Suprapubic skin (tissue), 3 donors: Measurements from ENCODE around the gene NPIPA7.
"Not testable (repeated sequence)": the region's sequence is repeated elsewhere in the genome, so short reads cannot be mapped to it uniquely, and the experiment has no call there.

Source experiments
- EP300 ChIP-seq: sonication (generic); formaldehyde crosslinking; IDR thresholded peaks from one replicate; pipeline ENCODE4 v1.6.1; 2017; ENCODE audit warnings: antibody characterized with exemption
- POLR2A ChIP-seq, 2 donors: fragments of 450-650 bp; IDR thresholded peaks; one replicate each; pipeline ENCODE4 v1.6.1; 2017; ENCODE audit warnings: antibody characterized with exemption in 2 of 2, mild to moderate bottlenecking in 2 of 2, moderate library complexity in 2 of 2
- TF ChIP-seq, protein P1 (sequence below), 2 donors: fragments of 200-600 bp in 1 of 2; fragments of 450-650 bp in 1 of 2; sonication (generic) in 1 of 2; IDR thresholded peaks; one replicate each; pipeline ENCODE4 v1.5.1; 2016 to 2019; ENCODE audit warnings: antibody characterized with exemption in 2 of 2, mild to moderate bottlenecking in 1 of 2, moderate library complexity in 1 of 2

DNA sequence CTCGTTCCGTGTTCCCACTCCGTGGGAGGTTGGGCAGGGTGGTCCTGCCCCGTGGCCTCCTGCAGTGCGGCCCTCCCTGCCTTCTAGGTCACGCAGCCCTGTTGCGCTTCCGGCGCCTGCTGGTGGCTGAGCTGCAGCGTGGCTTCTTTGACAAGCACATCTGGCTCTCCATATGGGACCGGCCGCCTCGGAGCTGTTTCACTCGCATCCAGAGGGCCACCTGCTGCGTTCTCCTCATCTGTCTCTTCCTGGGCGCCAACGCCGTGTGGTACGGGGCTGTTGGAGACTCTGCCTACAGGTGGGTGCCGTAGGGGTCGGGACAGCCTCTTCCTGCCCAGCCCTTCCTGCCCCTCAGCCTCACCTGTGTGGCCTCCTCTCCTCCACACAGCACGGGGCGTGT, 47.5 kb upstream of the NPIPA7 start:
- not testable (repeated sequence) for TF ChIP-seq EP300; POLR2A (IDR thresholded peaks at IDR 0.05)
- TF ChIP-seq, protein P1, sequence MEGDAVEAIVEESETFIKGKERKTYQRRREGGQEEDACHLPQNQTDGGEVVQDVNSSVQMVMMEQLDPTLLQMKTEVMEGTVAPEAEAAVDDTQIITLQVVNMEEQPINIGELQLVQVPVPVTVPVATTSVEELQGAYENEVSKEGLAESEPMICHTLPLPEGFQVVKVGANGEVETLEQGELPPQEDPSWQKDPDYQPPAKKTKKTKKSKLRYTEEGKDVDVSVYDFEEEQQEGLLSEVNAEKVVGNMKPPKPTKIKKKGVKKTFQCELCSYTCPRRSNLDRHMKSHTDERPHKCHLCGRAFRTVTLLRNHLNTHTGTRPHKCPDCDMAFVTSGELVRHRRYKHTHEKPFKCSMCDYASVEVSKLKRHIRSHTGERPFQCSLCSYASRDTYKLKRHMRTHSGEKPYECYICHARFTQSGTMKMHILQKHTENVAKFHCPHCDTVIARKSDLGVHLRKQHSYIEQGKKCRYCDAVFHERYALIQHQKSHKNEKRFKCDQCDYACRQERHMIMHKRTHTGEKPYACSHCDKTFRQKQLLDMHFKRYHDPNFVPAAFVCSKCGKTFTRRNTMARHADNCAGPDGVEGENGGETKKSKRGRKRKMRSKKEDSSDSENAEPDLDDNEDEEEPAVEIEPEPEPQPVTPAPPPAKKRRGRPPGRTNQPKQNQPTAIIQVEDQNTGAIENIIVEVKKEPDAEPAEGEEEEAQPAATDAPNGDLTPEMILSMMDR (IDR thresholded peaks at IDR 0.05), result not testable (repeated sequence)
